IMR-90 (cell line): ENCODE data around the gene DYRK2. TPM values are rescaled to one million over a fixed set of nuclear protein-coding genes. Genes with fewer than 3 reads are reported as not detected.

Source experiments
- ATAC-seq: fragments of 200-7000 bp; cut with Tn5 transposase; 2 replicates; pipeline ENCODE4 v1.9.1; 2020; ENCODE audit warnings: low read depth, mild to moderate bottlenecking, moderate library complexity
- BruUV-seq: library from RNA; stranded (reverse); fragments of 400-500 nt; replicated peaks from 2 replicates; lab custom pipeline; 2021; lab: Mats Ljungman, UMichigan
- CTCF ChIA-PET: fragments of 300-600 bp; formaldehyde crosslinking; extraction: SDS; loops from one replicate; lab custom pipeline; 2021; ENCODE audit warnings: antibody characterized with exemption; lab: Yijun Ruan, JAX
- POLR2A ChIA-PET: fragments of 300-600 bp; sonication (Branson Sonifier 250); formaldehyde crosslinking; loops from one replicate; lab custom pipeline; 2022; ENCODE audit warnings: antibody characterized with exemption; ENCODE audit not compliant: unreplicated experiment; lab: Charles Lee
- DNase-seq: peaks from one replicate; pipeline ENCODE4 v3.0.0; 2013
- H2AFZ ChIP-seq: replicated peaks from 2 replicates; pipeline ENCODE3; 2013; ENCODE audit warnings: low read length, mild to moderate bottlenecking; ENCODE audit not compliant: poor library complexity
- H2AK5ac ChIP-seq: 2 replicates; pipeline ENCODE4 v1.6.1; 2013; ENCODE audit warnings: low read depth, low read length, inconsistent platforms
- H2AK9ac ChIP-seq: replicated peaks from 2 replicates; pipeline ENCODE3; 2013; ENCODE audit warnings: mild to moderate bottlenecking, low read depth, low read length, moderate library complexity; ENCODE audit not compliant: poor library complexity
- H2BK120ac ChIP-seq: 2 replicates; pipeline ENCODE4 v1.6.1; 2013; ENCODE audit warnings: low read depth, low read length, inconsistent platforms
- H2BK15ac ChIP-seq: 3 replicates; pipeline ENCODE4 v1.6.1; 2013; ENCODE audit warnings: low read depth, low read length, inconsistent platforms
- H2BK20ac ChIP-seq: 2 replicates; pipeline ENCODE4 v1.6.1; 2013; ENCODE audit warnings: low read depth, mild to moderate bottlenecking, inconsistent platforms, low read length, moderate library complexity
- H2BK5ac ChIP-seq: 2 replicates; pipeline ENCODE4 v1.6.1; 2013; ENCODE audit warnings: mild to moderate bottlenecking, low read depth, low read length, inconsistent platforms; ENCODE audit not compliant: poor library complexity, severe bottlenecking
- H3K14ac ChIP-seq: replicated peaks from 2 replicates; pipeline ENCODE4 v1.6.1; 2013; ENCODE audit warnings: low read depth, low read length, inconsistent platforms
- H3K18ac ChIP-seq: 2 replicates; pipeline ENCODE4 v1.6.1; 2013; ENCODE audit warnings: low read depth, low read length, control low read depth
- H3K23ac ChIP-seq: 2 replicates; pipeline ENCODE4 v1.6.1; 2013; ENCODE audit warnings: low read depth, low read length, inconsistent platforms
- H3K27ac ChIP-seq: 2 replicates; pipeline ENCODE4 v1.5.1; 2013; ENCODE audit warnings: mild to moderate bottlenecking, control low read depth, low read length; ENCODE audit not compliant: insufficient read depth
- H3K27me3 ChIP-seq: 2 replicates; pipeline ENCODE4 v1.6.1; 2013; ENCODE audit warnings: low read length; ENCODE audit not compliant: control insufficient read depth, insufficient read depth
- H3K36me3 ChIP-seq: 2 replicates; pipeline ENCODE4 v1.6.1; 2013; ENCODE audit warnings: low read length, mixed read lengths; ENCODE audit not compliant: control insufficient read depth, insufficient read depth
- H3K4ac ChIP-seq: 2 replicates; pipeline ENCODE4 v1.6.1; 2013; ENCODE audit warnings: low read depth, low read length, inconsistent platforms
- H3K4me1 ChIP-seq: 2 replicates; pipeline ENCODE4 v1.6.1; 2013; ENCODE audit warnings: low read length, mixed read lengths; ENCODE audit not compliant: control insufficient read depth, insufficient read depth
- H3K4me2 ChIP-seq: 2 replicates; pipeline ENCODE4 v1.6.1; 2013; ENCODE audit warnings: low read depth, mild to moderate bottlenecking, control low read depth, low read length, moderate library complexity
- H3K4me3 ChIP-seq: 2 replicates; pipeline ENCODE4 v1.5.1; 2013; ENCODE audit warnings: low read depth, mild to moderate bottlenecking, control low read depth, low read length, moderate library complexity; ENCODE audit not compliant: insufficient read depth
- H3K56ac ChIP-seq: 2 replicates; pipeline ENCODE4 v1.6.1; 2013; ENCODE audit warnings: low read length, inconsistent platforms; ENCODE audit not compliant: insufficient read depth; ENCODE audit errors: extremely low read depth
- H3K79me1 ChIP-seq, 2 experiments: 2 replicates each; pipeline ENCODE4 v1.6.1; 2013; ENCODE audit warnings: low read length in 2 of 2, inconsistent platforms in 1 of 2, low read depth in 1 of 2
- H3K9ac ChIP-seq: 2 replicates; pipeline ENCODE4 v1.6.1; 2013; ENCODE audit warnings: low read depth, low read length, control low read depth
- H3K9me1 ChIP-seq: 2 replicates; pipeline ENCODE4 v1.6.1; 2013; ENCODE audit warnings: low read length, inconsistent platforms; ENCODE audit not compliant: insufficient read depth
- H3K9me3 ChIP-seq: 2 replicates; pipeline ENCODE4 v1.6.1; 2013; ENCODE audit warnings: low read length; ENCODE audit not compliant: control insufficient read depth, insufficient read depth
- H4K20me1 ChIP-seq: 2 replicates; pipeline ENCODE4 v1.6.1; 2013; ENCODE audit warnings: low read length, inconsistent platforms; ENCODE audit not compliant: insufficient read depth
- H4K5ac ChIP-seq: 2 replicates; pipeline ENCODE4 v1.6.1; 2013; ENCODE audit warnings: mild to moderate bottlenecking, low read depth, low read length, control low read depth
- H4K8ac ChIP-seq, 2 experiments: 2 replicates each; pipeline ENCODE4 v1.6.1; 2013; ENCODE audit warnings: low read depth in 2 of 2, low read length in 2 of 2, control low read depth in 1 of 2, inconsistent platforms in 1 of 2
- H4K91ac ChIP-seq: 2 replicates; pipeline ENCODE4 v1.6.1; 2013; ENCODE audit warnings: low read depth, low read length, inconsistent platforms; ENCODE audit not compliant: insufficient read depth
- BHLHE40 ChIP-seq: fragments of 150-350 bp; IDR thresholded peaks from 2 replicates; pipeline ENCODE4 v1.6.1; 2016; ENCODE audit warnings: mild to moderate bottlenecking, low read depth, low read length
- CEBPB ChIP-seq: IDR thresholded peaks from 2 replicates; pipeline ENCODE4 v1.6.1; 2012; ENCODE audit warnings: low read depth, low read length, improper control_type of control experiment
- CHD1 ChIP-seq: IDR thresholded peaks from 2 replicates; pipeline ENCODE4 v1.6.1; 2012; ENCODE audit warnings: low read depth, low read length, improper control_type of control experiment
- CTCF ChIP-seq: conservative IDR thresholded peaks from 2 replicates; pipeline ENCODE4 v1.5.1; 2012; ENCODE audit warnings: mild to moderate bottlenecking, low read depth, low read length, improper control_type of control experiment
- ELK1 ChIP-seq: fragments of 150-350 bp; IDR thresholded peaks from 2 replicates; pipeline ENCODE4 v1.6.1; 2016; ENCODE audit warnings: low read depth, mild to moderate bottlenecking, low read length, moderate library complexity, borderline replicate concordance
- FOS ChIP-seq: fragments of 150-350 bp; IDR thresholded peaks from 2 replicates; pipeline ENCODE4 v1.6.1; 2016; ENCODE audit warnings: low read depth, low read length
- MAFK ChIP-seq: IDR thresholded peaks from 2 replicates; pipeline ENCODE4 v1.6.1; 2012; ENCODE audit warnings: low read depth, low read length, improper control_type of control experiment
- MAZ ChIP-seq: IDR thresholded peaks from 2 replicates; pipeline ENCODE4 v1.6.1; 2012; ENCODE audit warnings: low read depth, mild to moderate bottlenecking, low read length, improper control_type of control experiment, moderate library complexity, borderline replicate concordance
- MXI1 ChIP-seq: IDR thresholded peaks from 2 replicates; pipeline ENCODE4 v1.6.1; 2012; ENCODE audit warnings: low read depth, mild to moderate bottlenecking, low read length, moderate library complexity, borderline replicate concordance
- NFE2L2 ChIP-seq: fragments of 150-350 bp; IDR thresholded peaks from 2 replicates; pipeline ENCODE4 v1.6.1; 2016; ENCODE audit warnings: low read depth, mild to moderate bottlenecking, low read length
- POLR2A ChIP-seq: IDR thresholded peaks from 2 replicates; pipeline ENCODE4 v1.6.1; 2012; ENCODE audit warnings: mild to moderate bottlenecking, low read depth, low read length
- RAD21 ChIP-seq: IDR thresholded peaks from 2 replicates; pipeline ENCODE4 v1.6.1; 2012; ENCODE audit warnings: low read length, improper control_type of control experiment
- RCOR1 ChIP-seq: IDR thresholded peaks from 2 replicates; pipeline ENCODE4 v1.6.1; 2012; ENCODE audit warnings: mild to moderate bottlenecking, low read length, improper control_type of control experiment; ENCODE audit not compliant: insufficient replicate concordance
- RFX5 ChIP-seq: IDR thresholded peaks from 2 replicates; pipeline ENCODE4 v1.8.0; 2012; ENCODE audit warnings: low read depth, mild to moderate bottlenecking, low read length, moderate library complexity
- SMC3 ChIP-seq: fragments of 150-350 bp; IDR thresholded peaks from 2 replicates; pipeline ENCODE4 v1.6.1; 2016; ENCODE audit warnings: low read depth, mild to moderate bottlenecking, antibody characterized with exemption, low read length, moderate library complexity
- USF2 ChIP-seq: fragments of 150-350 bp; IDR thresholded peaks from 2 replicates; pipeline ENCODE4 v1.6.1; 2017; ENCODE audit warnings: mild to moderate bottlenecking, antibody characterized with exemption, low read length, low read depth
- WGBS, 2 experiments: methylation state at CpG; one replicate each; pipeline versions ENCODE4 v1.1.5 to v1.1.7; 2013; ENCODE audit warnings: missing lambda C conversion rate in 2 of 2; ENCODE audit not compliant: insufficient read length in 1 of 2; ENCODE audit errors: extremely low coverage in 2 of 2; 5-methylcytosine and 5-hydroxymethylcytosine counted together
- dilution Hi-C: fragments of 300-500 bp; cut with HindIII; formaldehyde crosslinking; loops from one replicate; pipeline ENCODE4 v1.14.3; 2018; ENCODE audit warnings: low sequenced_read_pairs; ENCODE audit not compliant: unreplicated experiment
- in situ Hi-C: fragments of 300-500 bp; cut with MboI; formaldehyde crosslinking; loops from 3 replicates; pipeline ENCODE4 v1.14.3; 2019; ENCODE audit warnings: low sequenced_read_pairs, inconsistent platforms, mixed read lengths
- intact Hi-C: fragments of 100-400 bp; cut with micrococcal nuclease; formaldehyde crosslinking; loops from 2 replicates; pipeline ENCODE4 v1.10.0; 2022
- polyA plus RNA-seq, 3 experiments: library from polyadenylated mRNA; depleted of rRNA; stranded (reverse); fragments of >200 nt; gene quantifications; 2 replicates each; pipeline ENCODE4 v1.2.3, GENCODE V29; 2012; ENCODE audit warnings: low replicate concordance in 1 of 3
- total RNA-seq: library from RNA; depleted of rRNA; stranded (reverse); fragments of >200 nt; gene quantifications from 2 replicates; pipeline ENCODE4 v1.2.3, GENCODE V29; 2012

DYRK2 gene
- total and polyA plus RNA-seq, 2 of the 4 experiments (the other 2 are of a cell fraction), result 16.3 to 23.1 TPM

- Histone ChIP-seq H2BK120ac (no peak overlapping the region), H2AK5ac (no peak overlapping the region), H2BK20ac (no peak overlapping the region), H3K27ac (no peak overlapping the region), H2AK9ac (no peak overlapping the region), H3K56ac (no peak overlapping the region), H3K79me1 (no peaks in the 10 kb centered on the region), H3K23ac (no peak overlapping the region), H3K18ac (no peak overlapping the region), H3K4me1 (0 out of 2 replicates have a peak, but pooled peaks cover 3% of the 10 kb centered on the region), H4K91ac (no peak overlapping the region), H3K14ac (no peak overlapping the region), H2AFZ (no peak overlapping the region), H3K9me3 (no peaks in the 10 kb centered on the region), H4K5ac (no peak overlapping the region), H3K9ac (no peak overlapping the region), H3K9me1 (no peaks in the 10 kb centered on the region; the same call in 1 of the 2 replicates), H3K4me3 (no peak overlapping the region), H4K20me1 (no peaks in the 10 kb centered on the region), H3K27me3 (no peaks in the 10 kb centered on the region), H3K36me3 (no peaks in the 10 kb centered on the region), H2BK5ac (no peak overlapping the region), H2BK15ac (no peak overlapping the region), H3K4me2 (no peak overlapping the region), H4K8ac (no peak overlapping the region), H3K4ac (no peak overlapping the region)
- dilution Hi-C loops (no loop called here), intact Hi-C loops (no loop called here), in situ Hi-C loops (no loop called here)
- no peak for ATAC-seq
- ChIA-PET POLR2A (no interaction called here), CTCF (no interaction called here)
- DNase-seq, result no peak
- BruUV-seq, result no TSS peak
- 100% methylated on average over 1 of the region's 3 CpGs; no CpG with 5 or more reads in 1 of the 2 experiments for WGBS, 2 experiments
- TF ChIP-seq RCOR1 (no peak), CEBPB (no peak), MXI1 (no peak), USF2 (no peak), BHLHE40 (no peak), RFX5 (no peak), NFE2L2 (no peak), CHD1 (no peak), SMC3 (no peak), CTCF (no peak), ELK1 (no peak), MAZ (no peak), POLR2A (no peak), RAD21 (no peak), MAFK (no peak), FOS (no peak)
Measured at GRCh38 chr12:67693894-67694293, 45.3 kb downstream of the DYRK2 start.
